ENCODE data around the gene MRPL2.

DNA sequence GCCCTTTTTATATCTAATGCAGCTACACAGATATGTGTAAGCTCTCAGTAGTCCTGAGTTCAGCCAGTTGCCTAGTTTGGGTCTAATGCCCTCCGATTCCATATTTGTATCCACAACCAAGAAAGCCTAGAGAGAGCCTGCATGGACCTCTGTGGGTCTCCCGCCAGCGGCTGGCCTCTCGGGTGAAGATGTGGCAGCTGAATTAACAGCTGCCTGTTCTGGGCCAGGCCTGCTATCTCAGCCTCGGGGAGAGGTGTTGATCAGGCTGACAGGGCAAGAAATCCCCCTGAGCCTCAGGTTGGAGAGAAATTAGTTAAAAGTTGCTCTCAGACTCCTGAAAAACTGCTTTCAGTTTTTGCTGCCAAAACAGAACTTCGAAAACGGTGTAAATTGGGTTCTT is 36.7 kb upstream of the MRPL2 start:
- TF ChIP-seq CTCF (conservative IDR thresholded peaks at IDR 0.05 in 1 of 2, IDR thresholded peaks at IDR 0.05 in 1 of 2; ENCODE audit: low read depth in 1 of 2, low read length in 2 of 2): no peak
- no peak for TF ChIP-seq EZH2 (IDR thresholded peaks at IDR 0.05; ENCODE audit: low read length, missing control alignments)

Measured in fibroblast of lung (primary cell).